OCI-LY3 (cell line): ENCODE data around the gene PGP.

Experiments used
- CTCF ChIP-seq: fragments of 200-600, 300-600 bp; sonication (generic); IDR thresholded peaks from 2 replicates; pipeline ENCODE4 v1.5.1; 2014; ENCODE audit warnings: antibody characterized with exemption, low read length, low read depth
- EZH2phosphoT487 ChIP-seq: fragments of 200-600 bp; shearing (Covaris generic); IDR thresholded peaks from 2 replicates; pipeline ENCODE4 v1.6.1; 2018; ENCODE audit warnings: antibody characterized with exemption, mixed run types, low read depth

- TF ChIP-seq CTCF (no peak), EZH2phosphoT487 (no peak)
These were observed 32.7 kb downstream of the PGP start for GRCh38 chr16:2181952-2182351.
